NB4 (cell line): ENCODE data around the gene PGR.

Experiments
- DNase-seq: peaks from one replicate; pipeline ENCODE4 v3.0.0; 2010; ENCODE audit warnings: low read depth
- H3K4me3 ChIP-seq: one replicate; pipeline ENCODE4 v1.5.1; 2011; ENCODE audit warnings: mild to moderate bottlenecking, low read depth, low read length, moderate library complexity
- CTCF ChIP-seq: IDR thresholded peaks from one replicate; pipeline ENCODE4 v1.5.1; 2012; ENCODE audit warnings: low read depth, low read length
- MAX ChIP-seq: IDR thresholded peaks from 2 replicates; pipeline ENCODE4 v1.6.1; 2011; ENCODE audit warnings: low read depth, low read length
- MYC ChIP-seq: IDR thresholded peaks from 2 replicates; pipeline ENCODE4 v1.6.1; 2011; ENCODE audit warnings: low read depth, low read length
- POLR2A ChIP-seq: IDR thresholded peaks from 2 replicates; pipeline ENCODE4 v1.6.1; 2011; ENCODE audit warnings: mild to moderate bottlenecking; ENCODE audit not compliant: insufficient read length; ENCODE audit errors: extremely low read depth

The PGR gene

GRCh38 chr11:101115671-101116160 is 13.9 kb downstream of the PGR start:
- H3K4me3 ChIP-seq: no peak overlapping the region
- no peak for DNase-seq
- TF ChIP-seq POLR2A: no peak
- no peak for TF ChIP-seq MYC
- no peak for TF ChIP-seq CTCF
- no peak for TF ChIP-seq MAX

GRCh38 chr11:101113540-101113939 is 16.1 kb downstream of the PGR start:
- TF ChIP-seq POLR2A (no peak), CTCF (no peak), MAX (no peak), MYC (no peak)
- no peak overlapping the region for H3K4me3 ChIP-seq
- DNase-seq: no peak

GRCh38 chr11:101104716-101105115 is 24.9 kb downstream of the PGR start:
- no peak for TF ChIP-seq POLR2A
- H3K4me3 ChIP-seq: no peak overlapping the region
- no peak for DNase-seq

- DNase-seq: no peak
- TF ChIP-seq POLR2A (no peak), CTCF (no peak), MAX (no peak), MYC (no peak)
- no peak overlapping the region for H3K4me3 ChIP-seq
Observed at GRCh38 chr11:101103433-101103832, 26.2 kb downstream of the PGR start.

GRCh38 chr11:101100601-101101000 is 29.0 kb downstream of the PGR start:
- no peak overlapping the region for H3K4me3 ChIP-seq
- DNase-seq: no peak
- TF ChIP-seq CTCF (no peak), POLR2A (no peak), MYC (no peak), MAX (no peak)

- DNase-seq: no peak
- TF ChIP-seq MAX (no peak), CTCF (no peak), MYC (no peak), POLR2A (no peak)
- H3K4me3 ChIP-seq: no peak overlapping the region
Observed at GRCh38 chr11:101096036-101096704, 33.4 kb downstream of the PGR start.
